ENCODE results near the gene LCAT.
"Not testable (repeated sequence)": the region's sequence is repeated elsewhere in the genome, so short reads cannot be mapped to it uniquely, and the experiment has no call there.

The LCAT gene

DNA sequence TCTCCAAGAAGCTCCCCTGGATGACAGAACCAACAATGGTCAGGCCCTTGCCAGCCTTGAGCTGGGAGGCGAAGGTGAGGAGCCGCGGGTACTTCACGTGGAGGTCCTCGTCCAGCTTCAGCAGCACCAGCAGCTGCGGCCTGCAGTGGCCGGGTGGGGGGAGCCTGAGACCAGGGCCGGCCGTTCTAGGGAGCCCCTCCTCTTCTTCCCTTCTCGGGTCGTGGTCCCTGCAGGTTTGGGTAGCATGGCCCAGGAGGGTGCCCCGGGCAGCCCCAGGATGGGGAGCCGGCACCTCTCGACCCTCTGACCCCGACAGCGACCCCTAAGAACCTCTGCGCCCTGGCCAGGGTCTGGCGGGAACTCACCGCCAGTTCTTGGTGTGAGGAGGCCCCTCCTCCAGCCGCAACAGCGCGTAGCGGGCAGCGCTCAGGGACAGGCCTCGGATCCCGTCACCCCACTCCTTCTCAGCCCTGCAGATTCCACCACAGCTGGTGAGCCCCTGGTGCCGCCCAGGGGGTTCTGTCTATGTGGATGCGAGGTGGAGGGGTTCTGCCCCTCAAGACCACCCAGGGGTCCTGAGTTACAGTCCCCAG is 3.1 kb upstream of the LCAT start:
- DNase-seq (no peak), ATAC-seq (no peak)

DNA sequence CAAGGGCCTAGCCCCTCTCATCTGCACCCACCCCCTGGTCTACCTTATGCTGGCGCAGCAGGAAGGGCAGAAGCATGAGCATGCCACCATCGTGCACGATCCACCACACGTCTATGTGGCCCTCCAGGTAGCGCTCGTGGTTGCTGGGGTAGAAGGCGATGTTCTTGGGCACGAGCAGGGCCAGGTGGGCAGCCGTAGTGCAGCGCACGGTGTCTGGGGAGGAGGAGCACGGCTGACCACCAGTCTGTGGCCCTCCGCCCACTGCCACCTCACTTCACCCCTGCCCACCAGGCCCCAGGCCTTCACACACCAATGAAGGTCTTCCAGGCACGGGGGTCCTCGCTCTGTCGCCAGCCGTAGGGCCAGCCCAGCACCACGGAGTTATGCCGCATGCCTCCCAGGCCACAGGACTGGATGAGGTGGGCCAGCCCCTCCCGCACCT is 2.2 kb upstream of the LCAT start:
- ATAC-seq (no peak), DNase-seq (no peak)

DNA sequence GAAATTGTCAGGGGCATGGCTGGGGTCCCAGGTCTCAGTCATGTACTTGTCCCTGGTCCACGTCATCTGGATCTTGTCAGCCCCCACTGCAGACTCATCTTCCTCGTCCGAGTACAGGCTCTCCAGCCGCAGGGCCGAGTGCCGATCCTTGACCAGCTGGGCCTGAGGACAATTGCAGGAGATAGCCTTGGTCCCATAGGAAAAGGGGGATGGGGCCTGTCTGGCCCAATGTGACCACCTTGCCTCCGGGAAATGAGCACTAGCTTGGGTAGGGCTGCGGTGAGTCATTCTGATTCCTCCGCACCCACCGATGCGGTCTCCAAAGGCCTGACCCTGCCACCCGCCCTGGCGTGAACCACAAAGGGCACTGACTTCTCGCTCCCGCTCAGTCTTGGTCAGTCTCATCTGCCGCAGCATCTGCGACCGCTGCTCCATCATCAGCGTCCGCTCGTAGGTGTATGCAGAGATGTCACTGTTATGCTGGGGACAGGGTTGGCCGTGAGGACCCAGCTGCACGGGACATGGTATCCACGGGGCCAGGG is 1.5 kb upstream of the LCAT start:
- DNase-seq (no peak), ATAC-seq (no peak)

DNA sequence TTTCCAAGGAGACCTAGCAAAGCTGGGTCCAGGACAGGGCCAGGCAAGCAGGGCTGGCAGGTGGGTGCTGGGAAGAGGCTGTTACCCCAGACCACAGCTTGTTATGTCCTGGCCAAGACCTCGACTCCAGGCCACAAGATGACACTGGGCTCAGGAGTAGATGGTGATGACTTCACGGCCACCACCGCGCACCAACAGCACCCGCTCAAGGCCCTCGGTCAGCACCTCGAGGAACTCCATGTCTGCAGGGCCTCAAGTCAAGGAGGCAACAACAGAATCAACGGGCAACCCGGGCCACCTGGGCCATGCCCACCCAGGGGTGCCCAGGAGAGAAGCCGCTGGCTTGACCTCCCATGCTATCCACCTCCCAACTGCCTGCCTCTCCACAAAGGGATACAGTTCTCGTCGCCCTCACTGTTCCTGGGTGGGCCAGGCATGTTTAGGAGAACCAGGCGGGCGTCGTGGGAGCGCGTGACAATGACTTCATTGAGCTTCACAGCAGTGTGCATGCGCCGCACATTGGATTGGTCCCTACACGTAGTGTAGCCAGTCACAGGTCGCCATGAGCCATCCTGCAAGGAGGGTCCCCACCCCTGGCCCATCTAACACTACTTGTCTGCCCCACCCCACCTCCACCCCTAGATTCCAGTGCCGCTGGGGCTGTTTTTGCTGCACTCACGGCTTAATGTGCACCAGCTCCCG is 921 bp upstream of the LCAT start:
- DNase-seq (no peak), ATAC-seq (no peak)

DNA sequence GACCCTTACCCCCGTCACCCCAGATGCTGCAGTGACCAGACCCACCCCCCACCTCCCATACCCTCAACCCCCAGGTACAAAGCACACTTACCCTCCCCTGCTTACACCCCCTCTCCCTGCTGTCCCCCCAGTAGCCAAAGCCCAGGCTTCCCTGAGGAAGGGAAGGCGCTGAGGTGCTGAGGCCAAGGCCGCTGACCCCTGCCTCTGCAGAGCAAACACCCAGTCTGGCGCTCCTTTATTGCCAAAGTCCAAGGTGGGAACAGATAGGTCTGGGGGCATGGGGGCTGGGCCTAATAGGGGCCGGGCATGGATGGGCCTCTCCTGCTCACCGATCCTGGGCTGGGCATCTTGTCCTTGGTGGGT is 683 bp downstream of the LCAT start:
- ATAC-seq = no peak
- no peak for DNase-seq

DNA sequence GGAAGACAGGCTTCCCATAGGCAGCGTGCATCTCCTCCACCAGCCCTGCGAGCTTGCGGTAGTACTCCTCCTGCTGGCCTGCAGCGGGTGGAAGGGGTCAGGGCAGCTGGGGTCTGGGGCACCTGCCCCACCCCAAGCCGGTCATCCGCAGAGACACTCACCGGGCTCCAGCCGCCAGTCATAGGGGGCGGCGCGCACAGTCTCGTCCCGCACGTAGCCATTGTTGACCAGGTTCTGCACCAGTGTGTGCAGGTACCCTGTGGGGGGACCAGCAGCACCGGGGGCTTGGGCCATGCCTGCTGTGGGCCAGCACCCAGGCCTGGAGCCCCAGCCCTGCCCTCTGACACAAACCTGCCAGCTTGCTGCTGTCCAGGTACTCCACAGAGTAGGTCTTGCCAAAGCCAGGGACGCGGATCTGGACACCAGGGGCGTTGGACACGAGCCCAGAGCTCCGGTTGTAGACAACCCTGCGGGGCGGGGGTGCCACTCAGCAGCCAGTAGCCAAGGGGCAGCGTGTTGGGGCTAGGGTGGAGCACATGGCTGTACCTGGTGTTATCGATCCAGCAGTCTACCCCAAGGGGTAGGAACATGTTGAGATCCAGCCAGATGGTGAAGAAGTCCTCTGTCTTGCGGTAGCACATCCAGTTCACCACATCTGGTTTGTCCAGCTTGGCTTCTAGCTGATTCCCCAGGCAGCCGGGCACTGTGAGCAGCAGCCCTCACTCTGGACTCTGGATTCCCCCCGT is 1.2 kb downstream of the LCAT start:
- DNase-seq = no peak
- no peak for ATAC-seq

DNA sequence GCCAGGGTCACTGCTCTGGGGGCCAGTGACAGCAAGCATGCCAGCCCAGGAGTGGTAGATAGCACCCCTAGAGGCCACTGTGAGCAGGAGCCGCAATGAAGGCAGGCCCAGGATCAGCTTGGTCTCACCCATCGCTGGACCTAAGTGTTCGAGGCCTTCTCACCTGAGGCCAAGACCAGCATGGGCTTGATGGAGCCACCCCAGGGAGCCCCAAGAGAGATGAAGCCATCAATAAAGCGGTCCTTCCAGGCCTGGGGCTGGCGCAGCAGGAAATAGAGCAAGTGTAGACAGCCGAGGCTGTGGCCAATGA is 1.8 kb downstream of the LCAT start:
- no peak for ATAC-seq
- DNase-seq = peak; percentile 53

DNA sequence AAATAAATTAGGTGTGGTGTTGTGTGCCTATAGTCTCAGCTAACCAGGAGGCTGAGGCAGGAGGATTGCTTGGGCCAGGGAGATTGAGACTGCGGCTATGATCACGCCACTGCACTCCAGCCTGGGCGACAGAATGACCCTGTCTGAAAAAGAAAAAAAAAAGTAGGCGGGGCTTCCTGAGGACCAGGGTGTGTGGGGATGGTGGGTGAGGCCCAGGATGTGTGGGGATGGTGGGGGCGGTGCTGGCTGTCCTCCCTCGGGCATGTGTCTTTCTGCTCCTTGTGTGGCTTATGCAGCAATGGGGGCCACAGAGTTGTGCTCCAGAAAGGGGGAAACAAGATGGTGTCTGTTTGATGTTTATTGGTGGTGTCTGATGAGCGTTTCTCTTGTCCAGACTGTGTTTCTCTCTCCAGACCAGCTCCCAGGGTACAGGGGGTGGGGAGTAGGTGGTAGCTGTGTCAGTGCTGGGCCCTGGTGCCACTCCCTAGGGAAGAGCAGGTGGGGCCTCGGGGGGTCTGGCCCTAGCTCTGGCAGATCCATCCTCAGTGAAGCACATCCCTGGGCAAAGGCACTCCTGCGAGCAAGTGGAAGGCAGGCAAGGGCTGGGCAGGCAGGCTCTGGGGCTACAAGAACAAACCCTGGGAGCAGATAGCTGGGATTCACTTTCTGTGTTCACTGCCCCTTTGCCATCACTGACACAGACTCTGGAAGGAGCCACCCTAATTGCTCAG is 2.3 kb downstream of the LCAT start:
- DNase-seq = no peak
- ATAC-seq = no peak

DNA sequence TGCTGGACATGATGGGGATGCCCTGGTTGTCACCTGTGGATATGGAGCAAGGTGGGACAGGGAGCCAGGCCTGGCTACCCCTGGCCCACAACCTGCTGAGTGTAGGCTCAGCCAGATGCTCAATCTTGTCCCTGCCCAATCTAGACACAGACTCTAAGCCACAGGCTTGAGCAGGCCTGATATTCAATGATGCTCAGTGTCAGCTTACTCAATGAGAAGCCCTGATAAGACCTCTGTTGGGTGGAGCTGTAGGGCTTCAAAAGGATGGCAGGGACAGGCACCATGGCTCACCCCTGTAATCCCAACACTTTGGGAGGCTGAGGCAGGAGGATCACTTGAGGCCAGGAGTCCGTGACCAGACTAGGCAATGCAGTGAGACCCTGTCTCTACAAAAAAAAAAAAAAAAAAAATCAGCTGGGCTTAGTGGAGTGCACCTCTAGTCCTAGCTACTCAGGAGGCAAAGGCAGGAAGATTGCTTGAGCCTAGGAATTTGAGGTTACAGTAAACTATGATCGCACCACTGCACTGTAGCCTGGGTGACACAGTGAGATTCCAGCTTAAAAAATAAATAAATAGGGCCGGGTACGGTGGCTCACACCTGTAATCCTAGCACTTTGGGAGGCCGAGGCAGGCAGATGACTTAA is 3.4 kb downstream of the LCAT start:
- no peak for ATAC-seq

DNA sequence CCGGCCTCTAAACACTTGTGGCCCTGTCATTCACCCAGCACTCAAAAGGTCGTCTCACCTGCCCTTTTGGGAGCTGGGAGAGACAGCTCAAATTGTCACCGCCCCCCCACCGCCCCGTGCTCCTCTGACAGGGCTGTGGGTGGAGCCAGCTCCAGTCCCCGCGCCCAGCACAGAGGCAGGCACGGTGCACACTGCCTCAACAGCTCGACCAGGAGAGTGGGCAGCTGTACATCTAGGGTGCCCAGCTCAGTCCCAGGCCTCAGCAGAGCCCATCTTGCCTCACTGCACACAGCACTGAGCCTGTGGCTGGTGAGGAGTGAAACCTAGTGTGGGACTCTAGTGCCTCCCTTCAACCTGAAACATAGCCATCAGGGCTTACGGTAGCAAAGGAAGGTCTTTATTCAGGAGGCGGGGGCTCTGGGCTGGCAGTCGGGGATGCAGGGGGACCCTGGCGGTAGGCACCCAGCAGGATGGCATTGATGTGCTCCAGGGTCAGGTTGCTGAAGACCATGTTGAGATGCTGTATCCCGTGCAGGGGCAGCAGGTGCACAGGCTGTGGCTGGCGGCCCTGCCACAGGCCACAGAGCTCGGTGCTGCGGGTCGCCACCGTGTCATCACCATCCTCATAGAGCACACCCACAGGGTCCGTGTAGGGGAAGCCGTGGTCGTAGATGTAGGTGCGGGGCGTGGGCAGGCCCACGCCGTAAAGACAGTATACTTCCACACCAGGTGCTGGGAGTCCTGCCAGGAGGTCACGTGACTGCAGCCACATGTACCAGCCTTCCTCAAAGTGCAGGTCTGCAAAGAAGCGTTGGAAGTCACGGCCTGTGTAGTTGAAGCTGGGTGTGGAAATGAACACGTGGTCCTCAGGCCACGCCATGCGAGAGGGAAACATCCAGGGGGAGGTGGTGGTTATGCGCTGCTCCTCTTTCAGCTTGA is 4.1 kb downstream of the LCAT start:
- DNase-seq (peak; percentile 76), ATAC-seq (peak; percentile 30)

More for the DNA sequence above, 3.4 kb downstream of the LCAT start:
- no peak for DNase-seq

DNA sequence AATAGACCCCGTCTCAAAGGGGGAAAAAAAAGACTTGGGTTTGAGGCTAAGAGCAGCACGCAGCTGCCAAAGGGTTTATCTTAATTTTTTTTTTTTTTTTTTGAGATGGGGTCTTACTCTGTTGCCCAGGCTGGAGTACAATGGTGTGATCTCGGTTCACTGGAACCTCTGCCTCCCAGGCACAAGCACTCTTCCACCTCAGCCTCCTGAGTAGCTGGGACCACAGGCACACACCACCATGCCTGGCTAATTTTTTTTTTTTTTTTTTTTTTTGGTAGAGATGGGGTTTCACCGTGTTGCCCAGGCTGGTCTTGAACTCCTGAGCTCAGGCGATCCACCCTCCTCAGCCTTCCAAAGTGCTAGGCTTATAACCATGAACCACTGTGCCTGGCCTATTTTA is 6.2 kb downstream of the LCAT start:
- not testable (repeated sequence) for ATAC-seq, DNase-seq

DNA sequence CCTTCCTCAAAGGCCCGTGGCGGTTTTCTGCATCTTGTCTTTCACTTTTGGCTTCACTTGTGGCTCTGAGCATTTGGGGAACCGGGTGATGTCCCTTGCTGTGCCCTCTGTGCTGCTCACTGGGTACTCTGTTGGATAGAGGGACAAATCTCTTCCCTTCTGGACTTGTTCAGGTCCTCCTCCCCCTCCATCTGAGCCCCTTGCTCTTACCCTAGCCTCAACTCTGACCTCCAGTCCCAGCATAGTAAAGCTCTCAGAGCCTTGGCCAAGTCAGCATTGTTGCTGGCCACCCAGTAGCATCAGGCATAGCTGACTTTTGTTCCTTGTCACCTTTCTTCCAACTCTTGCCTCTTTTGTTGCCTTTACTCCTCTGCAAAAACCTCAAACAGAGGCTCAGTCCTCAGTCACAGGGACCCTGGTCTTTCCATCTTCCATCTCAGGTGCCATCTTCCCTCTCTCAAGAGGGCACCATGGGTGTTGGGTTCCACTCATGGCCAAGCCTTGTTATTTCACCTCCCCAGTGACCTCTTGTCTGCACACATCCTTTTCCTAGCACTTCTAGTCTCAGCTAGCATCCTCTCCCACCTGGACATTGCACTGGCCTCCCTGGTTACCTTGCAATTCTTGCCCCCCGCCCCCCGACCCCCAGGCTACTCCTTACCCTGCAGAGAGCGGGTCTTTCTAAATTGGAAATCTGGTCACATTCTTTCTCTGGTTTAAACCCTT is 6.9 kb downstream of the LCAT start:
- DNase-seq (peak; percentile 78), ATAC-seq (peak; percentile 50)

DNA sequence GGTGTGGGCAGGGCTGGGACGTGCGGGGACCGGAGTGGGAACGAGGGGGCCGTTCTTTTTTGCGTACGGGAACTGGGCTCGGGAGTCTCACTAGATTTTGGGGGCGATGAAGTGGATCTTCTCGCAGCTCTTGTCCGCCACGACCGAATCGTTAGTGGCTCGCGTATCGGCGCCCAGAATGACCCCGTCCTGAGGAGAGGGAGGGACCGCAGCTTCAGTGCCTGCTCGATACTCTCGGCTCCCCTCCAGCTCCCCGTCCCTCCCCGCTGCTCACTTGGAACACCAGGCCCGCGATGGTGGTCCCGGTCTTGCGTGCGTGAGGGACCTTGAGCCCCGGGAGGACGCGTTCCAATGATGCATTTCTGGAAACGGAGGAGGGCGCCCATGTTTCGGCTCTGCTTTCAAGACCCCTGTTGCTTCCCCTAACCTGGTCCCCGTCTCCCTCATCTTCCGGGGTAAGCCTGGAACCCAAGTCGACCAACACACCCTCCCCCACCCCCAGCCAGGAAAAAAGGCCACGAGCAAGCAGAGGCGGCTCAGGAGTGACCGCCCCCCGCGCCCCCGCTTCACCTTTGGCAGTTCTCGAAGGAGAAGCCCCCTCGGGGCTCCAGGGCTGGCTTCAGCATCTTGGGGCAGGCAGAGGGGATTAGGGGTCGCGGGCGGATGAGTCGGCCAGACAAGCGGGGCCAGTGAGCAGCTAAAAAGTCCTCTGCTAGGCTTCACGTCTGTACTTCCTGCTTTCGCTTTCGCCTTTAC is 7.6 kb downstream of the LCAT start, which contains the start of gene PSMB10:
TSS of gene PSMB10 (minus strand) at position 727 of the 756 bp plus-strand sequence. CDS start at position 626, 101 bp downstream.
- DNase-seq (no peak), ATAC-seq (no peak)

DNA sequence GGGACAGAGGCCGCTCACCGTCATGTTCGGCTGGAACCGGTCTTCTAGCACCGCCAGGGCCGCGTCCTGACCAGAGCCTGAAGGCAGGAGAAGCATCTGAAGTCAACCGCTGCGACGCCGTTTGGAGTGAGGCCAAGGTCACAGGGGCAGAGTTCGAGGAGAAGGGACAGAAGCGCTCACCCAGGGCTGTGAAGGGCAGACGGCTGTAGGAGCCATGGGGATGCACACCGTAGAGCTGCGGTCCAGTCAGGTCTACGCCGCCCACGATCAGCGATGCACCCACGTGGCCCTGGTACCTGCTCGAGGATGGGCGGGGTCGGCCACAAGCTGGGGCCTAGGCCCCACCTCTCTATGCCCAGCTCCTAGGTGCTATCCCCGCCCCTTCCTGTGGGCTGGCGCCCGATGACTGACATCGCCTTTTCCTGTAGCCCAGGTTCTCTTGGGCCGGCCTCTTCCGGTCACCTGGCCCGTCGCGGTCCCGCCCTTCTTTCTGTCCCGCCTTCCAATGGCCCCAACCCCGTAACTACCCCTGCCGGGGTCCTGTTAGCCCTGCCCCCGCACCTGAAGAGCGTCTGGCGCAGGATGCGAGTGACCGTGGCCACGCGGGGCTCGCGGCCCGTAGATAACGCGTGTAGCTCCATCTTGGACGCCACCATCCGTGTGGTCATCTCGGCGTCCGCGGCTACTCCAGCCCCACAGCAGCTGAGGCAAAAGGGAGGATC is 8.4 kb downstream of the LCAT start:
- ATAC-seq (peak; percentile 91), DNase-seq (peak; percentile 96)

DNA sequence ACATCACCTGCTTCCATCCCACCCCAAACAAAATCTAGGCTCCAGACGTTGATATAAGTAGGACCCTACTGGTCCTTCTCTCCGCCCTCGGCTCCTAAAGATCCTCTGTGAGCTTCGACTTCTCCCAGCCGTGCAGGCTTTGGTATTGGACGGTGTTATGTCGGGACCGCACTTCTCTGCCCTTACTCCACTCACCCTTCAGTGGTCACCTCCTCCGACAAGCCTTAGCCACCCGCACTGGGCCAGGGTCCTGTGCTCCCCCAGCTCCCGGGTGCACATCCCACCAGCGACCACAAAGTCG is 8.9 kb downstream of the LCAT start:
- ATAC-seq = no peak
- DNase-seq = no peak

DNA sequence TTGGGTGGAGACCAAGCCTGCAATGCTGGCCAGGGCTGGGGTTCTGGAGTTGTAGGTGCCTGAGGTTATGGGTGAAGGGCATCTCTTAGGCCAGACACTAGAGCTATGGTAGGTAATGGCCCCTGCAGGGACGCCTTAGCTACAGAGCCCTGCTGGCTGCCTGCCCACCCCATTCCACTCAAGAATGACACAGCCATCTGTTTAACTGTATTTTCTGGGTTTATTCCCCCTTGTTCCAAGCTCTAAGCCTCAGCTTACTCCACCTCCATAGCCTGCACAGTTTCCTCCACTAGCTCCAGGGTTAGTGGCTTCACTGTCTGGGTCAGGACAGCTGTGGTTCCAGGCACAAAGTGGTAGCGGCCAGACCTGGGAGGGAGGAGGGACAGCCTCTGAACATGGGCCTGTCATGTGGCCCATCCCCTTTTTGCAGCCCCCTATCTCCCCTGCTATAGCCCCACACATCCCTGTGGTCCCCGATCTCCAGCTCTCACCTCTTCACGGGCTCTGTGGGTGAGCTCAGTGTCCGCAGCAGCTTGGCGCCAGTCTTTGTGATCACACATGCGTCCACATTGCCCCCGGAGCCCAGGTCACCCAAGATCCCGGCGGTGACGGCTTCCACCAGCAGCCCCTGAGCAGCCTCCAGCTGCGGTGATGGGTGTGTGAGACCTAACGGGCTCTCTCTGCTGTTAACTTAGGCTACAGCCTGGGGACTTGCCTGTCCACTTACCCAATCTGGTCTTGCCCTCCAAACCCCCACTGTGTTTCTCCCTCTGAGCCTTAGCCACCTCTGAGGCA is 9.4 kb downstream of the LCAT start:
- ATAC-seq (no peak), DNase-seq (no peak)

DNA sequence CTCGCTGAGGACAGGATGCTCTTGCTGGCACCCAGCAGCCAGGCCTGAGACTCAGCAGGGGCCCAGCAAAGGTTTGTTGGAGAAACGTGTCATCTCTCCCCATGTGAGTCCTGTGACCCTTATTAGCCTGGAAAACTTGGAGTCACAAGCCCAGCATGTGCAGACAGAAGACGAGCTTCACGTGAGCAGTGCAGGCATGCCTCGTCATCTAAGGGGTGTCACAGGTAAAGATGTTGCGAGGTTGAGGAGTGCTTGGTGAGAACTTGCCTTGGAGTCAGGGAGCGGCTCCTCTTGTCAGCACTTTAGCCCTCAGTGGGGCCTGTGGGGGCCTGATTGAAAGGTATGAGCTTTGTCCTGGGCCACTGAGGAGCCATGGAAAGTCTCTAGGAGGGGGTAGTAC is 10.1 kb downstream of the LCAT start:
- no peak for ATAC-seq
- no peak for DNase-seq

DNA sequence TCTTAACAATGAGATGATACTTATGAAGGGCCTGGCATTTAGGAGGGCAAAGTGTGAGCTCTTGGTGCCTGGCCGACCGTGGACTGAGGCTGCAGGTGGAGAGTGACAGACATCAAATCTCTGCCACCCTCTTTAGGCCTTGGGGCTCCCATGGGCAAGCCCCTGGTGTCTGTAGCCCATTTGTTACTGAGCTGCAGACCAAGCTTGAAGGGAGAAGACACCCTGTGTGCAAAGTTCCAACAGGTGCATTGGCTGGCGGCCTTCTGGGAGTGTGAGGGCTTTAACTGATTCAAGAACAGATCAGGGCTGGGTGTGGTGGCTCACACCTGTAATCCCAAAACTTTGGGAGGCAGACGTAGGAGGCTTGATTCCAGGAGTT is 11.5 kb downstream of the LCAT start:
- ATAC-seq (no peak), DNase-seq (no peak)

Data from stimulated activated naive CD8-positive, alpha-beta T cell treated with anti-CD3 and anti-CD28 coated beads, Interleukin-15, Interleukin-2, amounts not matched to agents 100 U/mL and 50 U/mL, for 24 hours (primary cell).